Smooth muscle cell (in vitro differentiated cells): ENCODE results near the gene HGD. TPM values are rescaled to one million over a fixed set of nuclear protein-coding genes. Genes with fewer than 3 reads are reported as not detected.
A peak's percentile ranks its signal among the peaks of the same experiment; 100 is the strongest.

Source experiments
- DNase-seq: peaks from one replicate; lab custom pipeline; 2025; ENCODE audit not compliant: unreplicated experiment; lab: John Stamatoyannopoulos, UW
- H2AFZ ChIP-seq: fragments of 200-600 bp; sonication (generic); 2 replicates; pipeline ENCODE4 v1.6.0; 2016; ENCODE audit warnings: antibody characterized with exemption, low read depth, mild to moderate bottlenecking
- H3F3A ChIP-seq: fragments of 200-600 bp; sonication (generic); 2 replicates; pipeline ENCODE4 v1.6.0; 2017; ENCODE audit warnings: antibody characterized with exemption, low read depth
- H3K27ac ChIP-seq: fragments of 200-600 bp; sonication (generic); 2 replicates; pipeline ENCODE4 v1.5.1; 2016; ENCODE audit warnings: low read depth, mild to moderate bottlenecking
- H3K27me3 ChIP-seq: fragments of 200-600 bp; sonication (generic); 2 replicates; pipeline ENCODE4 v1.6.1; 2016; ENCODE audit warnings: low read depth, mild to moderate bottlenecking
- H3K36me3 ChIP-seq: fragments of 200-600 bp; sonication (generic); 2 replicates; pipeline ENCODE4 v1.5.1; 2016; ENCODE audit warnings: low read depth
- H3K4me1 ChIP-seq: fragments of 200-600 bp; sonication (generic); 2 replicates; pipeline ENCODE4 v1.5.1; 2016; ENCODE audit warnings: low read depth
- H3K4me2 ChIP-seq: fragments of 200-600 bp; sonication (generic); 2 replicates; pipeline ENCODE4 v1.6.0; 2016; ENCODE audit warnings: mild to moderate bottlenecking
- H3K4me3 ChIP-seq: fragments of 200-600 bp; sonication (generic); 2 replicates; pipeline ENCODE4 v1.5.1; 2016; ENCODE audit warnings: mild to moderate bottlenecking
- H3K79me2 ChIP-seq: fragments of 200-600 bp; sonication (generic); 2 replicates; pipeline ENCODE4 v1.6.0; 2016; ENCODE audit warnings: low read depth, mild to moderate bottlenecking
- H3K9ac ChIP-seq: fragments of 200-600 bp; sonication (generic); 2 replicates; pipeline ENCODE4 v1.6.0; 2016; ENCODE audit warnings: low read depth
- H3K9me3 ChIP-seq: fragments of 200-600 bp; sonication (generic); replicated peaks from 2 replicates; pipeline ENCODE4 v1.5.1; 2016; ENCODE audit warnings: low read depth
- H4K20me1 ChIP-seq: fragments of 200-600 bp; sonication (generic); 2 replicates; pipeline ENCODE4 v1.6.0; 2016; ENCODE audit warnings: low read depth
- CTCF ChIP-seq: fragments of 200-600 bp; sonication (generic); IDR thresholded peaks from 2 replicates; pipeline ENCODE4 v1.5.1; 2017; ENCODE audit warnings: borderline replicate concordance, mild to moderate bottlenecking, antibody characterized with exemption; ENCODE audit not compliant: insufficient read depth, poor library complexity, severe bottlenecking
- whole genome bisulfite sequencing: methylation state at CpG from one replicate; pipeline ENCODE4 v1.1.7; 2016; ENCODE audit warnings: low lambda C conversion rate; 5-methylcytosine and 5-hydroxymethylcytosine counted together
- polyA plus RNA-seq: library from polyadenylated mRNA; unstranded; fragments of >200 nt; fragmentation: Nextera tagmentation; extraction: Ambion mirVana; gene quantifications from 2 replicates; pipeline ENCODE4 v1.2.1, GENCODE V29; 2016
- total RNA-seq: library from RNA; depleted of rRNA; stranded (reverse); fragments of >200 nt; gene quantifications from 2 replicates; pipeline ENCODE4 v1.2.3, GENCODE V29; 2014

The HGD gene
- total and polyA plus RNA-seq, 2 experiments from 2014 or later, result 3.8 to 10.9 TPM

GRCh38 chr3:120597445-120598049 is 84.5 kb downstream of the HGD start:
- Histone ChIP-seq H3K4me1 (peaks cover 17% of the 10 kb centered on the region), H3K36me3 (peaks cover 11% of the 10 kb centered on the region), H2AFZ (no peak overlapping the region), H3K27ac (peak overlapping the region; percentile 14), H3K9ac (peak overlapping the region; percentile 43), H4K20me1 (peaks cover 23% of the 10 kb centered on the region), H3K4me3 (peak overlapping the region; percentile 78), H3F3A (peaks cover 37% of the 10 kb centered on the region), H3K9me3 (no peaks in the 10 kb centered on the region), H3K4me2 (peak overlapping the region; percentile 93), H3K79me2 (peaks cover 35% of the 10 kb centered on the region), H3K27me3 (no peaks in the 10 kb centered on the region)
- no peak for TF ChIP-seq CTCF
- 95% methylated on average over 1 of the region's 1 CpG for WGBS
- DNase-seq, result no peak

GRCh38 chr3:120596853-120597223 is 85.2 kb downstream of the HGD start:
- Histone ChIP-seq H3K4me3 (peak overlapping the region; percentile 78), H3K9me3 (no peaks in the 10 kb centered on the region), H3K4me1 (peaks cover 17% of the 10 kb centered on the region), H3K27me3 (no peaks in the 10 kb centered on the region), H3F3A (peaks cover 36% of the 10 kb centered on the region), H3K27ac (peak overlapping the region; percentile 91), H3K36me3 (peaks cover 11% of the 10 kb centered on the region), H4K20me1 (peaks cover 21% of the 10 kb centered on the region), H3K79me2 (peaks cover 35% of the 10 kb centered on the region), H3K4me2 (peak overlapping the region; percentile 93), H2AFZ (peak overlapping the region; percentile 85), H3K9ac (peak overlapping the region; percentile 97)
- TF ChIP-seq CTCF, result no peak
- DNase-seq, result no peak
- WGBS, result 49% methylated on average over 3 of the region's 3 CpGs

DNA sequence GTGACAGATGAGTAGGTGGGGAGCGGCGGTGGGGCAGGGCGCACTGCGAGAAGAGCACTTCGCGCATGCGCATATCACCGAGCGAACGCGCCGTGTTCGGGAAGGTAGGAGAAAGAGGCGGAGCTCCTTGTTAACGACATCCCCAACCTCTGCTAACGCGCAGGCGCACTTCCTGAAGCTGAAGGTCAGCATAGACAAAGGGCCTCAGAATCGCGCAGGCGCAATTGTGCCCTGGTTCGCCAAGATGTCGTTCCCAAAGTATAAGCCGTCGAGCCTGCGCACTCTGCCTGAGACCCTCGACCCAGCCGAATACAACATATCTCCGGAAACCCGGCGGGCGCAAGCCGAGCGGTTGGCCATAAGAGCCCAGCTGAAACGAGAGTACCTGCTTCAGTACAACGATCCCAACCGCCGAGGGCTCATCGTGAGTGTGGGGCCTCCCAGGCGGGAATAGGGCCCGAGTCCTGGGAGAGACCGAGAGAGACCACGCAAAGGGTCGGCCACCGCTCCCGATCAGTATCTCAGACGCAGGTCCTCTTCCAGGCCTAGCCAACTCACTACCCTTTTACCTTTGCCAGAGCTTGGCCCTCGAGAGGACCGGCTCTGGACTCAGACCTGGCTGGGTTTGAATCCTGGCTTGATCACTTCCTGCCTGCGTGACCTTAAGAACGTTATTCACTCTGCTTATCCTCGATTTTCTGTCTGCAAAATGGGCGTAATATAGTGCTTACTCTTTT is 85.8 kb downstream of the HGD start, which contains the start of gene NDUFB4:
Gene NDUFB4 (plus strand): TSS at position 221 of the 737 bp plus-strand sequence. CDS start 24 bp downstream, at position 245.
- H3K9ac ChIP-seq, result peak within 1 kb of the TSS; percentile 97
- H3K36me3 ChIP-seq, result peaks cover 6% of the 10 kb centered on the region
- no peaks in the 10 kb centered on the region for H3K9me3 ChIP-seq
- TF ChIP-seq CTCF, result no peak
- no peaks in the 10 kb centered on the region for H3K27me3 ChIP-seq
- peak within 1 kb of the TSS; percentile 78 for H3K4me3 ChIP-seq
- peak within 1 kb of the TSS; percentile 93 for H3K4me2 ChIP-seq
- peaks cover 35% of the 10 kb centered on the region for H3K79me2 ChIP-seq
- peak within 1 kb of the TSS; percentile 90 for H2AFZ ChIP-seq
- peak; percentile 82 for DNase-seq
- H4K20me1 ChIP-seq, result peaks cover 17% of the 10 kb centered on the region
- H3F3A ChIP-seq, result peaks cover 31% of the 10 kb centered on the region
- peaks cover 17% of the 10 kb centered on the region for H3K4me1 ChIP-seq
- 1% methylated on average over 52 of the region's 53 CpGs for WGBS
- peak within 1 kb of the TSS; percentile 91 for H3K27ac ChIP-seq

GRCh38 chr3:120595788-120596115 is 86.3 kb downstream of the HGD start:
- WGBS, result 3% methylated on average over 4 of the region's 4 CpGs
- peak overlapping the region; percentile 37 for H3K27ac ChIP-seq
- peak overlapping the region; percentile 78 for H3K4me3 ChIP-seq

More at GRCh38 chr3:120595788-120596115, 86.3 kb downstream of the HGD start:
- Histone ChIP-seq H3K4me2 (peak overlapping the region; percentile 84), H3K79me2 (peaks cover 35% of the 10 kb centered on the region), H3K36me3 (peaks cover under 1% of the 10 kb centered on the region), H2AFZ (peak overlapping the region; percentile 90), H3K9ac (peak overlapping the region; percentile 42), H4K20me1 (peaks cover 15% of the 10 kb centered on the region), H3K9me3 (no peaks in the 10 kb centered on the region), H3F3A (peaks cover 27% of the 10 kb centered on the region), H3K27me3 (no peaks in the 10 kb centered on the region), H3K4me1 (peaks cover 17% of the 10 kb centered on the region)
- no peak for DNase-seq
- no peak for TF ChIP-seq CTCF
